ENCODE data around the gene TMEM45A. TPM values are rescaled to one million over a fixed set of nuclear protein-coding genes. Genes with fewer than 3 reads are reported as not detected.

TMEM45A gene
- total RNA-seq, 1 experiment from 2014 or later: 10.1 TPM

DNA sequence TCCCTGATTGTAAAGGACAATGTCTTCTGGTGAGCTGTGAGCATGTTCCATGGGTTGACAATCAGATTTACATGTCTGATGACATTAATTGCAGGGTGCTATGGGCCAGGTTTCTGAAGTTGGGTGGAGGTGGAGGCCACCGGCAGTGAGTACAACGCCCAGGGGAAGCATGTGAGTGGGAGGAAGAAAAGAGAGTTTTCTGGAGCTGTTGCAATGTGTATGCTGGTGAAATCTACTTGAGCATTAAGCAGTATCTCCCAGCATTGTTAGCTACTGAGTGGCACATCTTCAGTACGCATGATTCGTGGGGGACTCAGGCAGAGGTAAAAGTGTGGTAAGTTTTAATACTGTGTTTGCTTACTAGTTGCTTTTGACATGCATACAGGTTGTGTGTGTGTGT lies 26.6 kb downstream of the TMEM45A start:
- Mint-ChIP-seq H3K27me3 (ENCODE audit: low read depth) (no peaks in the 10 kb centered on the region), H3K36me3 (ENCODE audit: insufficient read depth in 1 of 3, low read depth in 3 of 3) (peaks cover 0 to 10% (median 4%) of the 10 kb centered on the region in 3 experiments; a peak in 3 of 7 replicates), H3K27ac (0 out of 7 replicates have a peak overlapping the region, but pooled peaks of 1 of the 3 experiments have one; percentile 4), H3K4me3 (no peak overlapping the region), H3K4me1 (no peaks in the 10 kb centered on the region), H3K9me3 (no peaks in the 10 kb centered on the region; a peak in 2 of 5 replicates)
- Histone ChIP-seq H2BK20ac (ENCODE audit: low read depth, low read length, poor library complexity, severe bottlenecking) (no peak overlapping the region), H3K18ac (ENCODE audit: insufficient read length, low read depth, low read length) (no peak overlapping the region), H3K14ac (ENCODE audit: insufficient read depth, low read length) (no peak overlapping the region), H3K9me3 (ENCODE audit: control insufficient read depth, low read depth, low read length) (no peaks in the 10 kb centered on the region), H3K23me2 (ENCODE audit: insufficient read length, low read depth, low read length, poor library complexity, severe bottlenecking) (no peaks in the 10 kb centered on the region), H3K56ac (ENCODE audit: insufficient read length, low read depth, low read length) (no peak overlapping the region), H3K4me2 (ENCODE audit: insufficient read depth, insufficient read length, low read length) (no peak overlapping the region), H4K91ac (ENCODE audit: insufficient read length, low read depth, low read length) (no peak overlapping the region), H3K27ac (ENCODE audit: insufficient read length, low read depth, low read length) (no peak overlapping the region), H3T11ph (ENCODE audit: low read length) (no peak overlapping the region), H2AK5ac (ENCODE audit: insufficient read length, low read length) (no peak overlapping the region), H3K4ac (ENCODE audit: low read depth, low read length) (no peak overlapping the region), H3K23ac (ENCODE audit: insufficient read length, low read depth, low read length) (no peak overlapping the region), H2BK5ac (ENCODE audit: insufficient read length, low read length) (no peak overlapping the region), H2BK120ac (ENCODE audit: low read depth, low read length, poor library complexity, severe bottlenecking) (no peak overlapping the region), H2BK15ac (ENCODE audit: low read depth, low read length) (no peak overlapping the region), H3K9ac (ENCODE audit: extremely low read depth, insufficient read length, low read length) (no peak overlapping the region), H4K20me1 (ENCODE audit: control insufficient read depth, insufficient read depth, insufficient read length) (no peaks in the 10 kb centered on the region), H2BK12ac (ENCODE audit: insufficient read length, low read depth, low read length) (no peak overlapping the region), H3K4me1 (ENCODE audit: insufficient read depth, low read length) (no peaks in the 10 kb centered on the region), H3K79me1 (ENCODE audit: insufficient read depth, low read depth, low read length, poor library complexity, severe bottlenecking) (no peaks in the 10 kb centered on the region), H2AFZ (ENCODE audit: low read length) (no peak overlapping the region), H4K8ac (replicated peaks; ENCODE audit: insufficient read length, low read depth, low read length) (no peak overlapping the region), H3K27me3 (ENCODE audit: insufficient read depth, low read length) (no peaks in the 10 kb centered on the region), H4K5ac (ENCODE audit: insufficient read length, low read depth, low read length) (no peak overlapping the region), H3K79me2 (ENCODE audit: insufficient read depth, low read length) (no peaks in the 10 kb centered on the region)
- no CpG with 5 or more reads among the region's 4 CpGs for WGBS (ENCODE audit: extremely low coverage, insufficient read length, low lambda C conversion rate)
- no peak for TF ChIP-seq CTCF (conservative IDR thresholded peaks at IDR 0.05)
- DNase-seq: no peak
